ENCODE results near the gene DENND2A. TPM values are rescaled to one million over a fixed set of nuclear protein-coding genes. Genes with fewer than 3 reads are reported as not detected.
"Not testable (repeated sequence)": the region's sequence is repeated elsewhere in the genome, so short reads cannot be mapped to it uniquely, and the experiment has no call there.

Gene DENND2A
- total RNA-seq, 1 experiment from 2014 or later: not detected

DNA sequence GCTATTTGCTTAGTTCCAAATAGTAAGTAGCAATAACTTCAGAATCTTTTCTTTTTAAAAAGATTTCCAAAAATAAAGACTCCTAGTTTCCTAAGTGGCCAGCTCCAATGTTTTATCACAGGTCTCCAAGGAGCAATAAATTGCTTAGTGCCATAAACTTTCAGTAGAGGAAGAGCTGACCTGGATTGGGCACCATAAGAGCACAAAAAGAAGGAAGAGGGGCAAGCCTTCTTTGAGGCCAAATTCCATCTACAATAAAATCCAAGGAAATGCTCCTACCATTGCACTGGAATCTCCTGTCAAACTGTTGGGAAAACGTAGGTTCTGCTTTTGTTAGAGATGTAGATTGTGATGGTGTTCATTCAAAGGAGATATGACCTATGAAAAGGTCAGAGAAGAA, 64.0 kb downstream of the DENND2A start:
- intact Hi-C loops (cut with micrococcal nuclease; ENCODE audit: unreplicated experiment): no loop called here
- Mint-ChIP-seq H3K27ac (ENCODE audit: unreplicated experiment) (no peak overlapping the region), H3K4me1 (ENCODE audit: low read depth, unreplicated experiment) (no peaks in the 10 kb centered on the region), H3K4me3 (ENCODE audit: low read depth, unreplicated experiment) (no peak overlapping the region), H3K36me3 (ENCODE audit: insufficient read depth, unreplicated experiment) (no peaks in the 10 kb centered on the region), H3K27me3 (ENCODE audit: unreplicated experiment) (peaks cover 17% of the 10 kb centered on the region), H3K9me3 (ENCODE audit: low read depth, unreplicated experiment) (no peaks in the 10 kb centered on the region)
- CTCF ChIA-PET: no interaction called here
- DNase-seq: no peak
- no TSS peak for BruUV-seq (replicated peaks)
- TF ChIP-seq, protein P1, sequence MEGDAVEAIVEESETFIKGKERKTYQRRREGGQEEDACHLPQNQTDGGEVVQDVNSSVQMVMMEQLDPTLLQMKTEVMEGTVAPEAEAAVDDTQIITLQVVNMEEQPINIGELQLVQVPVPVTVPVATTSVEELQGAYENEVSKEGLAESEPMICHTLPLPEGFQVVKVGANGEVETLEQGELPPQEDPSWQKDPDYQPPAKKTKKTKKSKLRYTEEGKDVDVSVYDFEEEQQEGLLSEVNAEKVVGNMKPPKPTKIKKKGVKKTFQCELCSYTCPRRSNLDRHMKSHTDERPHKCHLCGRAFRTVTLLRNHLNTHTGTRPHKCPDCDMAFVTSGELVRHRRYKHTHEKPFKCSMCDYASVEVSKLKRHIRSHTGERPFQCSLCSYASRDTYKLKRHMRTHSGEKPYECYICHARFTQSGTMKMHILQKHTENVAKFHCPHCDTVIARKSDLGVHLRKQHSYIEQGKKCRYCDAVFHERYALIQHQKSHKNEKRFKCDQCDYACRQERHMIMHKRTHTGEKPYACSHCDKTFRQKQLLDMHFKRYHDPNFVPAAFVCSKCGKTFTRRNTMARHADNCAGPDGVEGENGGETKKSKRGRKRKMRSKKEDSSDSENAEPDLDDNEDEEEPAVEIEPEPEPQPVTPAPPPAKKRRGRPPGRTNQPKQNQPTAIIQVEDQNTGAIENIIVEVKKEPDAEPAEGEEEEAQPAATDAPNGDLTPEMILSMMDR (IDR thresholded peaks at IDR 0.05; ENCODE audit: unreplicated experiment): no peak

DNA sequence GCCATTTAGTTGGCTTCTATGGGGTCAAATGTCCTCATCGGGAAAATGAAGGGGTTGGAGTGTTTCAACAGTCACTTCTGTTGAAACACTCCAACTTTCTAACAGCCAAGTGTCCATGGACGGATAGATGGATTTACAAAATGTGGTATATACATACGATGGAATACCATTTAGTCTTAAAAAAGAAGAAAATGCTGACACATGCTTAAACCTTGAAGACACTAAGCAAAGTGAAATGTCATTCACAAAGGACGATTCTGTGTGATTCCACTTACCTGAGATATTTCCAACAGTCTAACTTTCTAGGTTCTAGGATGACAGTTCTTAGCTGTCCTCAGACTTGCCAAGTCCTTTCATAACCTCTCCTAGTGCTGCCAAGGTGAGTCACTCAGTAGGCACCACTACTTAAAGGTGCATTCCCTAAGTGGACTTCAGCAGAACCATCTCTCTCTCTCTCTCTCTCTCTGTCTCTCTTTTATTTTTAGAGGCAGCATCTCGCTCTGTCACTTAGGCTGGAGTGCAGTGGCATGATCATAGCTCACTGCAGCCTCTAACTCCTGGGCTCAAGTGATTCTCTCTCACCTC, 69.0 kb downstream of the DENND2A start:
- H3K27ac Mint-ChIP-seq (ENCODE audit: unreplicated experiment): no peak overlapping the region
- no peak overlapping the region for H3K4me3 Mint-ChIP-seq (ENCODE audit: low read depth, unreplicated experiment)
- CTCF ChIA-PET: no interaction called here
- peaks cover 8% of the 10 kb centered on the region for H3K4me1 Mint-ChIP-seq (ENCODE audit: low read depth, unreplicated experiment)
- DNase-seq: no peak
- TF ChIP-seq, protein P1 (IDR thresholded peaks at IDR 0.05; ENCODE audit: unreplicated experiment): no peak
- intact Hi-C loops (cut with micrococcal nuclease; ENCODE audit: unreplicated experiment): no loop called here
- no TSS peak for BruUV-seq (replicated peaks)
- H3K36me3 Mint-ChIP-seq (ENCODE audit: insufficient read depth, unreplicated experiment): no peaks in the 10 kb centered on the region
- no peaks in the 10 kb centered on the region for H3K9me3 Mint-ChIP-seq (ENCODE audit: low read depth, unreplicated experiment)
- H3K27me3 Mint-ChIP-seq (ENCODE audit: unreplicated experiment): peaks cover 5% of the 10 kb centered on the region

DNA sequence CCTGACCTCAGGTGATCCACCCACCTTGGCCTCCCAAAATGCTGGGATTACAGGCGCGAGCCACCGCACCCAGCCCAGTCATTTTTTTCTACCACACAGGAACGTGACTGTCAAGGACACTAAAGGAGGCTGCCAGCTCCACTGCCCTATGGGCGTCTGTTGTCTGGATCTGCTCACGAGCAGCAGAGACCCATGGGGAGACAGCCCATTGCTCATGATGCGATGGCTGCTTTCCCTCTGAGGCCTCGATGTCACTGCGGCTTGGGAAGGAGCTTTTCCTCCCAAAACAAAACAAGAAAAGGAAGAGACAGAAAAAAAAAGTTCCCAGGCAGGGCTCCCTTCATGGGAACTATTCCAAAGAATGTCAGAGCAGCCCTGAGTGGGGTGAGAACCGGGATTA, 70.5 kb downstream of the DENND2A start:
- CTCF ChIA-PET: no interaction called here
- intact Hi-C loops (cut with micrococcal nuclease; ENCODE audit: unreplicated experiment): no loop called here

DNA sequence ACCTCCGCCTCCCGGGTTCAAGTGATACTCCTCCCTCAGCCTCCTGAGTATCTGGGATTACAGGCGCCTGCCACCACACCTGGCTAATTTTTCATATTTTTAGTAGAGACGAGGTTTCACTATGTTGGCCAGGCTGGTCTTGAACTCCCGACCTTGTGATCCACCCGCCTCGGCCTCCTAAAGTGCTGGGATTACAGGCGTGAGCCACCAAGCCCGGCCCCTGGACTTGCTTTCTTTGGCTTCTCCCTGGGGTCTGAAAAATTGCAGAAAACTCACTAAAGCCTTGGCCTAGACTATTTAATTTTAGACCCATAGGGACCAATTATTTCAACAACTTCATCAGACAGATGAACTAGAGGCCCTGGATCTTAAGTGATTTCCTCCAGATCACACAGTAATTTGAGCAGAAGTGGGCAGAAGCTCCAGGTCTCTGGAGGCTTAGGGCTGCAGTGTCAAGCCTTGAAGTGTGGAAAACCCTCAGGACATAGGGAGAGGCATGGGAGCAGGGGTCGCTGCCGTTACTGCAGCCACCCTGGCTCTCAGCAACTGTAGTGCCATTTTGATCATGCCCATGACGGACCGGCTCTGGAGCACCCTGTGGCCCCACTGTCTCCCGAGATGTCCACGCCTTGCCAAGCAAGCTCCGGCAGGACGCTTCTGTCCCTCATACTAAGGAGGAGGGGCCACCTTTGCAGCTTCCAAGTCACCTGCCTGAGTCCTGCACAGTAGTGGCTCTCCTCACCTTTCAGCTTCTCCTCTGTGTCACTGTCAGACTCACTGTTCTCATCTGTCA, 72.4 kb downstream of the DENND2A start:
- Mint-ChIP-seq H3K4me3 (ENCODE audit: low read depth, unreplicated experiment) (no peak overlapping the region), H3K9me3 (ENCODE audit: low read depth, unreplicated experiment) (no peaks in the 10 kb centered on the region), H3K36me3 (ENCODE audit: insufficient read depth, unreplicated experiment) (no peaks in the 10 kb centered on the region), H3K4me1 (ENCODE audit: low read depth, unreplicated experiment) (peaks cover 36% of the 10 kb centered on the region), H3K27ac (ENCODE audit: unreplicated experiment) (no peak overlapping the region), H3K27me3 (ENCODE audit: unreplicated experiment) (no peaks in the 10 kb centered on the region)
- CTCF ChIA-PET: interaction anchor here (0.6 to 1.1 kb wide), 2 partner anchors 34 to 336 kb away, joined by 4 read pairs; no protein-coding TSS in a partner anchor
- TF ChIP-seq, protein P1 (IDR thresholded peaks at IDR 0.05; ENCODE audit: unreplicated experiment): no peak
- no TSS peak for BruUV-seq (replicated peaks)
- intact Hi-C loops (cut with micrococcal nuclease; ENCODE audit: unreplicated experiment): no loop called here
- DNase-seq: no peak

More for the DNA sequence above, 70.5 kb downstream of the DENND2A start:
- Mint-ChIP-seq H3K4me3 (ENCODE audit: low read depth, unreplicated experiment) (no peak overlapping the region), H3K4me1 (ENCODE audit: low read depth, unreplicated experiment) (peaks cover 17% of the 10 kb centered on the region), H3K27me3 (ENCODE audit: unreplicated experiment) (no peaks in the 10 kb centered on the region), H3K27ac (ENCODE audit: unreplicated experiment) (no peak overlapping the region), H3K9me3 (ENCODE audit: low read depth, unreplicated experiment) (no peaks in the 10 kb centered on the region), H3K36me3 (ENCODE audit: insufficient read depth, unreplicated experiment) (no peaks in the 10 kb centered on the region)
- BruUV-seq (replicated peaks): no TSS peak
- TF ChIP-seq, protein P1 (IDR thresholded peaks at IDR 0.05; ENCODE audit: unreplicated experiment): no peak
- DNase-seq: no peak

DNA sequence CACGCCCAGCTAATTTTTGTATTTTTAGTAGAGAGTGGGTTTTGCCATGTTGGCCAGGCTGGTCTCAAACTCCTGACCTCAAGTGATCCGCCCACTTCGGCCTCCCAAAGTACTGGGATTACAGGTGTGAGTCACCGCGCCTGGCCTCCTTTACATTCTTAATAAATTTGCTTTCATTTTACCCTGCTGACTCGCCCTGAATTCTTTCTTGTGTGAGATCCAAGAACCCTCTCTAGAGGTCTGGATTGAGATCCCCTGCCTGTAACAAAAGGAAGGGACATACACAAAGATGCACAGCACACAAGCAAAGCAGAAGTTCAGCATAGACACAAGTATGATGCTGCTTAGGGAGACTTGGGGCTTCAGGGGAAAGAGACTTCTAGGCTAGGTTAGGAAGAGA, 74.4 kb downstream of the DENND2A start:
- H3K4me3 Mint-ChIP-seq (ENCODE audit: low read depth, unreplicated experiment); CTCF ChIA-PET; H3K27ac Mint-ChIP-seq (ENCODE audit: unreplicated experiment); H3K9me3 Mint-ChIP-seq (ENCODE audit: low read depth, unreplicated experiment); intact Hi-C loops (cut with micrococcal nuclease; ENCODE audit: unreplicated experiment); H3K27me3 Mint-ChIP-seq (ENCODE audit: unreplicated experiment); BruUV-seq (replicated peaks); DNase-seq; H3K36me3 Mint-ChIP-seq (ENCODE audit: insufficient read depth, unreplicated experiment): not testable (repeated sequence)
- peaks cover 39% of the 10 kb centered on the region for H3K4me1 Mint-ChIP-seq (ENCODE audit: low read depth, unreplicated experiment)

DNA sequence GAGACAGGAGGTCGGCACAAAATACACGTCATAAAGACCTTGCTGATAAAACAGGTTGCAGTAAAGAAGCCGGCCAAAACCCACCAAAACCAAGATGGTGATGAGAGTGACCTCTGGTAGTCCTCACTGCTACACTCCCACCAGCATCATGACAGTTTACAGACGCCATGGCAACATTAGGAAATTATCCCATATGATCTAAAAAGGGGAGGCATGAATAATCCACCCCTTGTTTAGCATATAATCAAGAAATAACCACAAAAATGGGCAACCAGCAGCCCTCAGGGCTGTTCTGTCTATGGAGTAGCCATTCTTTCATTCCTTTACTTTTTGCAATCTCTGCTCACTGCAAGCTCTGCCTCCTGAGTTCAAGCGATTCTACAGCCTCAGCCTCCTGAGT, 74.9 kb downstream of the DENND2A start:
- H3K36me3 Mint-ChIP-seq (ENCODE audit: insufficient read depth, unreplicated experiment); intact Hi-C loops (cut with micrococcal nuclease; ENCODE audit: unreplicated experiment); H3K9me3 Mint-ChIP-seq (ENCODE audit: low read depth, unreplicated experiment); H3K27me3 Mint-ChIP-seq (ENCODE audit: unreplicated experiment); H3K27ac Mint-ChIP-seq (ENCODE audit: unreplicated experiment); BruUV-seq (replicated peaks); DNase-seq; CTCF ChIA-PET; H3K4me3 Mint-ChIP-seq (ENCODE audit: low read depth, unreplicated experiment): not testable (repeated sequence)
- peaks cover 39% of the 10 kb centered on the region for H3K4me1 Mint-ChIP-seq (ENCODE audit: low read depth, unreplicated experiment)
